ENCODE data around the gene CTRB2. TPM values are rescaled to one million over a fixed set of nuclear protein-coding genes. Genes with fewer than 3 reads are reported as not detected.

Gene CTRB2
- total RNA-seq, 3 donors from 2014 or later: not detected

GRCh38 chr16:75192606-75193264 lies 14.2 kb downstream of the CTRB2 start:
- ATAC-seq (no peak), DNase-seq (no peak)
- H3K4me3 ChIP-seq: no peak overlapping the region
- intact Hi-C loops (cut with DNase I, micrococcal nuclease): loop anchor here (10.0 kb wide), 2 partner anchors 202 to 272 kb away; partner anchors contain the start of gene TMEM170A (in 1 of the 2)
- no peaks in the 10 kb centered on the region for H3K36me3 ChIP-seq (ENCODE audit: low read depth)
- no peak for TF ChIP-seq CTCF (IDR thresholded peaks at IDR 0.05)
- no peaks in the 10 kb centered on the region for H3K9me3 ChIP-seq
- peaks cover 6% of the 10 kb centered on the region for H3K4me1 ChIP-seq (ENCODE audit: low read depth)

- no peak for DNase-seq
- TF ChIP-seq CTCF (IDR thresholded peaks at IDR 0.05): no peak
- no peak for ATAC-seq
- H3K4me3 ChIP-seq: no peak overlapping the region
- H3K36me3 ChIP-seq (ENCODE audit: low read depth): no peaks in the 10 kb centered on the region
- peaks cover 6% of the 10 kb centered on the region for H3K4me1 ChIP-seq (ENCODE audit: low read depth)
- intact Hi-C loops (cut with DNase I, micrococcal nuclease): loop anchor here (10.0 kb wide), 2 partner anchors 205 to 275 kb away; partner anchors contain the start of gene TMEM170A (in 1 of the 2)
- no peaks in the 10 kb centered on the region for H3K9me3 ChIP-seq
Measured at GRCh38 chr16:75189638-75190245, 17.2 kb downstream of the CTRB2 start.

GRCh38 chr16:75188832-75189477 lies 18.0 kb downstream of the CTRB2 start:
- Histone ChIP-seq H3K36me3 (ENCODE audit: low read depth) (no peaks in the 10 kb centered on the region), H3K4me3 (no peak overlapping the region), H3K9me3 (no peaks in the 10 kb centered on the region), H3K4me1 (ENCODE audit: low read depth) (peaks cover 6% of the 10 kb centered on the region)
- TF ChIP-seq CTCF (IDR thresholded peaks at IDR 0.05): no peak
- intact Hi-C loops (cut with DNase I, micrococcal nuclease): no loop called here
- no peak for DNase-seq
- peak; percentile 59 for ATAC-seq

GRCh38 chr16:75181630-75182029 lies 25.3 kb downstream of the CTRB2 start:
- no peak overlapping the region for H3K4me3 ChIP-seq
- no peak for TF ChIP-seq CTCF (IDR thresholded peaks at IDR 0.05)
- no peak for ATAC-seq
- peaks cover 7% of the 10 kb centered on the region for H3K9me3 ChIP-seq
- no peaks in the 10 kb centered on the region for H3K36me3 ChIP-seq (ENCODE audit: low read depth)
- intact Hi-C loops (cut with DNase I, micrococcal nuclease): no loop called here
- DNase-seq: no peak
- H3K4me1 ChIP-seq (ENCODE audit: low read depth): no peaks in the 10 kb centered on the region

GRCh38 chr16:75179208-75179607 lies 27.8 kb downstream of the CTRB2 start:
- TF ChIP-seq CTCF (IDR thresholded peaks at IDR 0.05): no peak
- ATAC-seq (no peak), DNase-seq (no peak)
- Histone ChIP-seq H3K4me3 (no peak overlapping the region), H3K36me3 (ENCODE audit: low read depth) (no peaks in the 10 kb centered on the region), H3K4me1 (ENCODE audit: low read depth) (no peaks in the 10 kb centered on the region), H3K9me3 (peaks cover 27% of the 10 kb centered on the region)
- intact Hi-C loops (cut with DNase I, micrococcal nuclease): no loop called here

Measured in mucosa of descending colon (tissue), 3 donors.